Mesenchymal stem cell (in vitro differentiated cells and primary cell): Measurements from ENCODE around the gene KIF1A.

ENCODE experiments used
- DNase-seq: peaks from one replicate; pipeline ENCODE4 v3.0.0-alpha.2; 2013
- H2AFZ ChIP-seq: one replicate; pipeline ENCODE4 v1.6.1; 2013; ENCODE audit warnings: low read depth, mild to moderate bottlenecking, control low read depth, inconsistent platforms, low read length, moderate library complexity
- H2AK5ac ChIP-seq: 2 replicates; pipeline ENCODE4 v1.6.1; 2013; ENCODE audit warnings: low read length, moderate library complexity, mild to moderate bottlenecking, inconsistent platforms; ENCODE audit not compliant: severe bottlenecking
- H2BK120ac ChIP-seq: one replicate; pipeline ENCODE4 v1.6.1; 2013; ENCODE audit warnings: low read depth, mild to moderate bottlenecking, inconsistent platforms, low read length, moderate library complexity
- H2BK12ac ChIP-seq, 2 experiments: one replicate each; pipeline ENCODE4 v1.6.1; 2013; ENCODE audit warnings: inconsistent platforms in 2 of 2, low read length in 2 of 2, mild to moderate bottlenecking in 2 of 2, moderate library complexity in 2 of 2, control low read depth in 1 of 2
- H2BK15ac ChIP-seq: one replicate; pipeline ENCODE4 v1.6.1; 2013; ENCODE audit warnings: mild to moderate bottlenecking, low read depth, inconsistent platforms; ENCODE audit not compliant: poor library complexity, severe bottlenecking
- H2BK5ac ChIP-seq: 2 replicates; pipeline ENCODE4 v1.6.1; 2013; ENCODE audit warnings: low read depth, mild to moderate bottlenecking, low read length, control low read depth, inconsistent platforms; ENCODE audit not compliant: poor library complexity, severe bottlenecking
- H3K14ac ChIP-seq, 2 experiments: one replicate each; pipeline ENCODE4 v1.6.1; 2013; ENCODE audit warnings: inconsistent platforms in 2 of 2, low read length in 2 of 2, control low read depth in 1 of 2, mild to moderate bottlenecking in 1 of 2, moderate library complexity in 1 of 2
- H3K18ac ChIP-seq, 2 experiments: one replicate each; pipeline ENCODE4 v1.6.1; 2013; ENCODE audit warnings: inconsistent platforms in 2 of 2, low read length in 2 of 2, control low read depth in 1 of 2, low read depth in 1 of 2, mild to moderate bottlenecking in 1 of 2
- H3K23ac ChIP-seq, 2 experiments: one replicate each; pipeline ENCODE4 v1.6.1; 2013; ENCODE audit warnings: inconsistent platforms in 2 of 2, low read length in 2 of 2, mild to moderate bottlenecking in 2 of 2, moderate library complexity in 2 of 2, control low read depth in 1 of 2
- H3K27ac ChIP-seq: 2 replicates; pipeline ENCODE4 v1.5.1; 2013; ENCODE audit warnings: mild to moderate bottlenecking, moderate library complexity, low read length, control low read depth, inconsistent platforms; ENCODE audit not compliant: poor library complexity, severe bottlenecking
- H3K27me3 ChIP-seq, 2 experiments: 2 replicates each; pipeline versions ENCODE4 v1.6.1 to v1.7.0; 2013; ENCODE audit warnings: low read length in 2 of 2, mild to moderate bottlenecking in 2 of 2, moderate library complexity in 2 of 2, control low read depth in 1 of 2, inconsistent platforms in 1 of 2; ENCODE audit not compliant: control insufficient read depth in 1 of 2, insufficient read depth in 1 of 2
- H3K36me3 ChIP-seq, 2 experiments: 2 replicates each; pipeline versions ENCODE4 v1.6.1 to v1.7.0; 2013; ENCODE audit warnings: low read length in 2 of 2, control low read depth in 1 of 2, inconsistent platforms in 1 of 2, low read depth in 1 of 2, mild to moderate bottlenecking in 1 of 2; ENCODE audit not compliant: insufficient read depth in 2 of 2, control insufficient read depth in 1 of 2
- H3K4ac ChIP-seq, 2 experiments: one replicate each; pipeline ENCODE4 v1.6.1; 2013; ENCODE audit warnings: inconsistent platforms in 2 of 2, low read length in 2 of 2, mild to moderate bottlenecking in 2 of 2, moderate library complexity in 2 of 2, control low read depth in 1 of 2, low read depth in 1 of 2
- H3K4me1 ChIP-seq: 2 replicates; pipeline ENCODE4 v1.6.1; 2013; ENCODE audit warnings: low read depth, low read length, control low read depth; ENCODE audit not compliant: control insufficient read depth, insufficient read depth
- H3K4me2 ChIP-seq: 2 replicates; pipeline ENCODE4 v1.6.1; 2013; ENCODE audit warnings: low read length, mild to moderate bottlenecking, inconsistent platforms; ENCODE audit not compliant: poor library complexity, severe bottlenecking
- H3K4me3 ChIP-seq, 2 experiments: 2 replicates each; pipeline versions ENCODE4 v1.5.1 to v1.7.0; 2013; ENCODE audit warnings: low read length in 2 of 2, mild to moderate bottlenecking in 2 of 2, control low read depth in 1 of 2, low read depth in 1 of 2; ENCODE audit not compliant: insufficient read depth in 1 of 2
- H3K79me1 ChIP-seq: replicated peaks from 2 replicates; pipeline ENCODE4 v1.6.1; 2013; ENCODE audit warnings: mild to moderate bottlenecking, control low read depth, low read length, inconsistent platforms; ENCODE audit not compliant: poor library complexity, severe bottlenecking
- H3K9ac ChIP-seq: 2 replicates; pipeline ENCODE4 v1.7.0; 2013; ENCODE audit warnings: mild to moderate bottlenecking, low read length, moderate library complexity
- H3K9me3 ChIP-seq: 2 replicates; pipeline ENCODE4 v1.7.0; 2013; ENCODE audit warnings: mild to moderate bottlenecking, low read length; ENCODE audit not compliant: control insufficient read depth
- H4K8ac ChIP-seq: one replicate; pipeline ENCODE4 v1.6.1; 2013; ENCODE audit warnings: inconsistent platforms, mild to moderate bottlenecking, low read length, moderate library complexity
- H4K91ac ChIP-seq: one replicate; pipeline ENCODE4 v1.6.1; 2013; ENCODE audit warnings: mild to moderate bottlenecking, low read length, inconsistent platforms
- WGBS: methylation state at CpG from one replicate; pipeline ENCODE4 v1.1.7; 2013; ENCODE audit warnings: mixed read lengths; 5-methylcytosine and 5-hydroxymethylcytosine counted together

The KIF1A gene

GRCh38 chr2:240777456-240778212, 42.4 kb downstream of the KIF1A start:
- Histone ChIP-seq H3K4me2 (no peak overlapping the region), H4K91ac (no peak overlapping the region), H3K18ac (no peak overlapping the region), H2BK120ac (no peak overlapping the region), H2BK5ac (no peak overlapping the region), H3K27me3 (peaks cover 4 to 56% of the 10 kb centered on the region in 2 experiments), H3K27ac (no peak overlapping the region), H3K14ac (no peak overlapping the region), H4K8ac (no peak overlapping the region), H3K4me1 (no peaks in the 10 kb centered on the region), H2AK5ac (no peak overlapping the region), H3K4ac (no peak overlapping the region), H3K36me3 (peaks cover 0 to 3% of the 10 kb centered on the region in 2 experiments), H3K79me1 (no peaks in the 10 kb centered on the region), H3K9me3 (no peaks in the 10 kb centered on the region), H3K4me3 (no peak overlapping the region), H3K9ac (no peak overlapping the region), H3K23ac (no peak overlapping the region), H2BK15ac (no peak overlapping the region), H2BK12ac (no peak overlapping the region), H2AFZ (no peak overlapping the region)
- DNase-seq = no peak
- 93% methylated on average over 49 of the region's 49 CpGs for WGBS

- H2AK5ac ChIP-seq = no peak overlapping the region
- no peak overlapping the region for H3K4ac ChIP-seq
- no peak overlapping the region for H2BK12ac ChIP-seq
- no peak overlapping the region for H3K18ac ChIP-seq
- H3K36me3 ChIP-seq = no peaks in the 10 kb centered on the region
- no peak overlapping the region for H3K9ac ChIP-seq
- DNase-seq = no peak
- H3K9me3 ChIP-seq = no peaks in the 10 kb centered on the region
- no peak overlapping the region for H3K27ac ChIP-seq
- H3K79me1 ChIP-seq = no peaks in the 10 kb centered on the region
- no peak overlapping the region for H3K23ac ChIP-seq
- H3K4me3 ChIP-seq = no peak overlapping the region
- H4K91ac ChIP-seq = no peak overlapping the region
- no peak overlapping the region for H3K14ac ChIP-seq
- no peak overlapping the region for H4K8ac ChIP-seq
- H2AFZ ChIP-seq = no peak overlapping the region
- no peak overlapping the region for H2BK120ac ChIP-seq
- H3K4me1 ChIP-seq = no peaks in the 10 kb centered on the region
- no peak overlapping the region for H2BK15ac ChIP-seq
- H3K27me3 ChIP-seq = peaks cover 4 to 48% of the 10 kb centered on the region in 2 experiments
- 82% methylated on average over 8 of the region's 8 CpGs for WGBS
- no peak overlapping the region for H2BK5ac ChIP-seq
- H3K4me2 ChIP-seq = no peak overlapping the region
Measured at GRCh38 chr2:240775905-240776304, 44.1 kb downstream of the KIF1A start.

GRCh38 chr2:240774856-240775255, 45.2 kb downstream of the KIF1A start:
- 88% methylated on average over 9 of the region's 9 CpGs for WGBS
- no peaks in the 10 kb centered on the region for H3K36me3 ChIP-seq
- no peak overlapping the region for H2BK12ac ChIP-seq
- H3K4me1 ChIP-seq = no peaks in the 10 kb centered on the region
- no peak overlapping the region for H3K27ac ChIP-seq
- H3K4ac ChIP-seq = no peak overlapping the region
- H2BK5ac ChIP-seq = no peak overlapping the region
- no peak overlapping the region for H3K23ac ChIP-seq
- no peak overlapping the region for H3K14ac ChIP-seq
- H3K9ac ChIP-seq = no peak overlapping the region
- no peak overlapping the region for H2BK15ac ChIP-seq
- H3K9me3 ChIP-seq = no peaks in the 10 kb centered on the region
- no peak overlapping the region for H2BK120ac ChIP-seq
- H4K91ac ChIP-seq = no peak overlapping the region
- no peak overlapping the region for H3K4me3 ChIP-seq
- H3K4me2 ChIP-seq = no peak overlapping the region
- H3K27me3 ChIP-seq = peaks cover 4 to 44% of the 10 kb centered on the region in 2 experiments
- no peak overlapping the region for H3K18ac ChIP-seq
- no peak overlapping the region for H2AK5ac ChIP-seq
- H4K8ac ChIP-seq = no peak overlapping the region
- no peak for DNase-seq
- H2AFZ ChIP-seq = no peak overlapping the region
- H3K79me1 ChIP-seq = no peaks in the 10 kb centered on the region

- Histone ChIP-seq H3K18ac (no peak overlapping the region), H2BK15ac (no peak overlapping the region), H3K4me1 (no peaks in the 10 kb centered on the region), H2BK5ac (no peak overlapping the region), H3K4me3 (no peak overlapping the region), H3K27me3 (peaks cover 0 to 35% of the 10 kb centered on the region in 2 experiments), H3K4me2 (no peak overlapping the region), H2AFZ (no peak overlapping the region), H3K79me1 (no peaks in the 10 kb centered on the region), H3K4ac (no peak overlapping the region), H3K36me3 (no peaks in the 10 kb centered on the region), H2AK5ac (no peak overlapping the region), H4K91ac (peak overlapping the region; percentile 11), H3K14ac (no peak overlapping the region), H4K8ac (no peak overlapping the region), H3K9me3 (no peaks in the 10 kb centered on the region), H2BK12ac (no peak overlapping the region), H3K9ac (no peak overlapping the region), H2BK120ac (no peak overlapping the region), H3K23ac (no peak overlapping the region), H3K27ac (no peak overlapping the region)
- WGBS = 94% methylated on average over 7 of the region's 7 CpGs
- no peak for DNase-seq
Measured at GRCh38 chr2:240769096-240769495, 50.9 kb downstream of the KIF1A start.
